GM12872 (cell line): ENCODE results near the gene ABCG8.

Experiments
- CTCF ChIP-seq: IDR thresholded peaks from 3 replicates; pipeline ENCODE4 v1.5.1; 2011; ENCODE audit warnings: low read depth, mild to moderate bottlenecking, low read length, moderate library complexity; ENCODE audit not compliant: insufficient read depth

ABCG8 gene

DNA sequence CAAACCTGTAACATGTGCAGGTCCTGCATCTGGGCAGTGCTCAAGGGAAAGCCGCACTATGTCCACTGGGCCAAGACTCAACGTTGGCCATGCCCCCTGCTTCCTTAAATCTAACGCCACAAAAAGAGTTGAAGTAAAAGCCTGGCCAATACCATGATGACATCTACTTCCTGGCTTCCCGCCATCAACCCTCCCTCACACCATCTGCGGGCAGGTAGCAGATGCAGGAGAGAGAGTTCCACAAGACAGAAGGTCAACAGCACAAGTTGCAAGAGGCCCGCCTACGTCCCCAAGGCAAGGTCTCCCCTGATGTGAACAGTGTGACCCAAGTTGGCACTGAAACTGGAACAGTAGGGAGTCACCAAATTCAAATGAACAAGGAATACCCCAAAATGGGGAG lies 48.4 kb downstream of the ABCG8 start:
- TF ChIP-seq CTCF: no peak

- no peak for TF ChIP-seq CTCF
Observed at GRCh38 chr2:43889416-43889815, 50.6 kb downstream of the ABCG8 start.

DNA sequence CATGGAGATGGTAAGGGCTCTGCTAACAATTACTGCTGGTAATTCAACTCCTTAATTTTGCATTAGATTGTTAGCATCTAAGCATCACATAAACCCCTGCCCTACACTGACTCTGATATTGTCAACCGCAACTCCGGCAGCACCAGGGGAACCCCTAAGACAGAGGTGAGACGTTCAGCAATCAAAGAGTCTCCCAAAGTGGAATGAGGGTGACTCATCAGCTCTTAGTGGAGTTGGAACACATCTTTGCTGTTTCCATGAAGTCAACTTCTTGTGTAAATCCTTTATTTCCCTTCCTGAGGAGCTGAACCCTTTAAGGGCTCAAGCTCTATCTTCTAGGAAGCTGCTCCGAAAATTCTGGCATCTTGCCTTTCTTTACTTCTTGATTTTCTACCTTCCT lies 52.1 kb downstream of the ABCG8 start:
- no peak for TF ChIP-seq CTCF

DNA sequence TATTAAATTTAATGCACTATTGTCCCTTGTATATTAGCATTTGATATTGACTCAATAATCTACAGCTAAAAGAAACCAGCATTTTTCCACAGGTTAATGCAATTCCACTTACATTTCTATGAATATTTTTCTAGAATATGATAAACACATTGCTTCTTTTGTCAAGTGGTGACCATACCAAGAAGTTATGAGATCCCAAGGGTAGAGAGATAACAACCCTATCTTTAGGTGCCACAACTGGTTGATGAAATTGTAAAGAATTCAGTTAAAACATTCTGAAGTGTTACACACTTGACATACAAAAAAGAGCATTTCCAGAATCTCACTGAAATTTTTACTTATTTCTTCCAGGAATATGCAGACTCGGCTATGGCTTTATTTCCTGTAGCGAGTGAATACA lies 56.0 kb downstream of the ABCG8 start:
- no peak for TF ChIP-seq CTCF

- no peak for TF ChIP-seq CTCF
Observed at GRCh38 chr2:43896906-43897305, 58.1 kb downstream of the ABCG8 start.

DNA sequence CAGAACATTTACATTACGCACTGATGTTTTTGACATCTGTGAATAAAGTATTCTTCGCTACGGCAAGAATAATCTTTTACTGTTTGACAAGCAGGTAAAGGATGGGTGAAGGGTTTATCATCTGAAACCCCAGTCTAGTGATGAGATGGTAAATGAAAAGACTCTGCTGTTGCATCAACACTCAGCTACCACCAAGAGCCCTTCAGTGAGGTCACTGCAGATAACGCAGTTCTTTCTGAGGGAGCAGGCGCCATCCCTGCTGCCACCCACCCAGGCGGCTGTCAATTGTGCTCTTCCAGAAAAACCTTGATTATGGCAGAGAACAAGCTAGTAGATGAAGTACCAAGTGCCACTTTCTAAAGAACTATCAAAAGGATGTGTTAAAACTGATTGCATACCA lies 58.7 kb downstream of the ABCG8 start:
- TF ChIP-seq CTCF: no peak

DNA sequence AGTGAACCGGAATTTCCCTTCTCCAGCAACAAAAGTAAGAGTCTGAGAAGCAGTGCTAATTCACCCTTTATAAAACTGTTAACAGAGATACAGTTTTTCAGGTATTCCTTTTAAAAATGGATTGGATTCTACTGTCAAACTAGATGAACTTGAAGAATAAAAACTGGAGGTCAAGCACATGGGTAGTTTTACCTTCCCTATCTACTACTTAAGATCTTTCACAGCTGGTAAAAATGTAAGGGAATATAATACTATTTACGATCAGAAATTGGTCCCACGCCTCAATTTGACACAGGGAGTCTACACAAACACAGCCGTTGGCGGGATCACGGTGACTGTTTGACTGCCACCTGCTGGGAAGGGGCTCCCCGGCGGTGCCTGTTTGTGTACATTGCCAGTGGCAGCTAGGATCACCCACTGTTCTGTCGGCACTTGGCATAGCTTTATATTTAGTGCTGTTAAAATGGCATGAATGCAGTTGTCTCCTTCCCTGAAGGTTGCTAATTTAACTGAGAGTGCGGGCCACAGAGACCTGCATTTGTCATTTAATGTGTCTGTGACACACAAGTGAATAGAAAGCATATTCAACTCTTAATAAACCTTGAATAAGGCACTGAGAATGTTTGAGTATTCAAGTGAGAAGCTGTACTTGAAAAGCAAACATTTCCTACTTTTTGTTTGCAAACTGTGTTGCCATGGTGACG lies 59.5 kb downstream of the ABCG8 start:
- TF ChIP-seq CTCF: no peak
